GM12892 (cell line): ENCODE results near the gene PIK3R5.
"Not testable (repeated sequence)": the region's sequence is repeated elsewhere in the genome, so short reads cannot be mapped to it uniquely, and the experiment has no call there.

ENCODE experiments used
- DNase-seq: peaks from one replicate; pipeline ENCODE4 v3.0.0; 2011; ENCODE audit not compliant: insufficient read length
- FAIRE-seq: peaks from 2 replicates; lab custom pipeline; 2011; peaks lifted over from hg19 to GRCh38; lab: Jason Lieb, UNC
- POLR2A ChIP-seq: IDR thresholded peaks from 2 replicates; pipeline ENCODE4 v1.6.1; 2011; ENCODE audit warnings: low read depth, low read length, control low read depth
- POLR2AphosphoS5 ChIP-seq: IDR thresholded peaks from 2 replicates; pipeline ENCODE4 v1.6.1; 2011; ENCODE audit warnings: low read depth, low read length, control low read depth
- TAF1 ChIP-seq: IDR thresholded peaks from 2 replicates; pipeline ENCODE4 v1.6.1; 2011; ENCODE audit warnings: low read depth, mild to moderate bottlenecking, control low read depth, low read length, borderline replicate concordance

PIK3R5 gene

DNA sequence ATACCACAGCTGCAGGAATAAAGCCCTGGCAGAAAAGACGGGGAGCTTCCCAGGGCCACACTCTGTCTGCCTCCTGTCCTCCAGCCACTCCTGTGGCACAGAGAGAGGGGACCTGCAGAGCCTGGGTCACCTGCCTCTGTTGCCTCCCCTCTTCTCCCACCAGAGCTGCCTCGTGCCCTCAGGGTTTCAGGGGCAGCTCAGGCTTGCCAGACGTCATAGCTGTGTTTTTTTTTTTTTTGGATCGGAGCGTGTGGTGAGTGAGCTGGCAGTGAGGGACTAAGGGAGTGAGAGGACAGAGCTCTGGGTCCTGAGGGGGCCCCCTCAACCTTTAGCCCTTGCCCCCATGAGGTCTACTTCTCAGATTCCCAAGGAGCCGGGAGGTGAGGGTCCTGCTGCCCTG lies 100.1 kb downstream of the PIK3R5 start:
- FAIRE-seq = no peak
- DNase-seq = no peak
- TF ChIP-seq POLR2A (no peak), TAF1 (no peak), POLR2AphosphoS5 (no peak)

DNA sequence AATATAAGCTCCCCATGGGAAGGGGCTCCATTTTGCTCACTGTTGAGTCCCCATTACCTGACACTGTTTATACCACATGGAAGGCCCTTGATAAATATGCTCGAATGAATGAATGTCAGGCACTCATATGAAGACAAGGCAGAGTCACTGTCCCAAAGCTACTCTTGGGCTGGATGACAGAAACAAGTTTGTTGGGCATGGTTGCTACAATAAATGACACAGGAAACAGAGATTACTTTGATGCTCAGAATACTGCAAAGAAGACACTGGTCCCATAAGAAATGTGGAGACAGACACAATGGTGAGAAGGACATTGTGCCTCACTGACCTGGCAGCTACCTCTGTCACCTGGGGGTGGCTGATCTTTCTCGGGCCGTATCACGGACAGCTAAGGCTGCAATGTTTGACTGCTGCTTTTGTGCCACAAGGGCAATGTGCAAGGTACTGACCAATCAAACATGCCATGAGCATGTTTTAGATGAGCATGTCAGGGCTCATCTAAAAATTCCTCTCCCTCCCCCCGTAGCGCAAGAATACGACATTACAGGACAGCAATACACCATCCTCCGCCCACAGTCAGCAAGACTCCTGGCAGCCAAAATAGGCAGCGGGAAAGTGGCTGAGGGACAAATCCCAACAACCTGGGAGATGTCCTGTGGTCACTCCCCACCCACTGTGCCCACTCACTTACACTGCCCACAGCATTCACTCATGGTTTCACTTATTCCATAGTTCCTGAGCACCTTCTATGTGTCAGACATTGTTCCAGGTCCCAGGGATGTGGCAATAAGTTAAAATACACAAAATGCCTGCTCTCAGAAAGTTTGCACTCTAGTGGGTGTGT lies 103.1 kb downstream of the PIK3R5 start:
- TF ChIP-seq POLR2A (no peak; the same call in 1 of the 2 replicates), TAF1 (no peak), POLR2AphosphoS5 (no peak; the same call in 1 of the 2 replicates)
- peak; percentile 76 for FAIRE-seq
- DNase-seq = no peak

DNA sequence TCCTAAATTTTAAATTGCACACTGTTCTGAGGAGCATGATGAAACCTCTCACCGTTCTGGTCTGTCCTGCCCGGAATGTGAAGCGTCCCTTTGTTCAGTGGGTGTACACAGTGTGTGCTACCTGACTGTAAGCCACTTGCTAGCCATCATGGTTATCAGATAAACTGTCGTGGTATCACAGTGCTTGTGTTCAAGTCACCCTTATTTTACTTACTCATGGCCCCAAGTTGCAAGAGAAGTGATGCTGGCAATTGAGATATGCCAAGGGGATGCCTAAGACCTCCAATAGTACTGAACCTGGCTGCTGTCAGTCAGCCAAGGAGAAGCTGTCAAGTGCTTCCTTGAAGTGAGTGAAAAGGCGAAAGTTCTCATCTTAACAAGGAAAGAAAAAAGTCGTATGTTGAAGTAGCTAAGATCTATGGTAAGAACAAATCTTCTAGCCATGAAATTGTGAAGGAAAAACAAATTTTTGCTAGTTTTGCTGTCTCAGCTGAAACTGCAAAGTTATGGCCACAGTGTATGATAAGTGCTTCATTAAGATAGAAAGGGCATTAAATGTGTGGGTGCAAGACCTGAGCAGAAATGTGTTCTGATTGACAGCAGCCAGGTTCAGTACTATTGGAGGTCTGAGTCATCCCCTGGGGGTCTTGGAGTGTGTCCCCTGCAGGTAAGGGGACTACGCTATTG lies 103.9 kb downstream of the PIK3R5 start:
- FAIRE-seq (peak; percentile 95), DNase-seq (no peak)
- no peak for TF ChIP-seq POLR2A

DNA sequence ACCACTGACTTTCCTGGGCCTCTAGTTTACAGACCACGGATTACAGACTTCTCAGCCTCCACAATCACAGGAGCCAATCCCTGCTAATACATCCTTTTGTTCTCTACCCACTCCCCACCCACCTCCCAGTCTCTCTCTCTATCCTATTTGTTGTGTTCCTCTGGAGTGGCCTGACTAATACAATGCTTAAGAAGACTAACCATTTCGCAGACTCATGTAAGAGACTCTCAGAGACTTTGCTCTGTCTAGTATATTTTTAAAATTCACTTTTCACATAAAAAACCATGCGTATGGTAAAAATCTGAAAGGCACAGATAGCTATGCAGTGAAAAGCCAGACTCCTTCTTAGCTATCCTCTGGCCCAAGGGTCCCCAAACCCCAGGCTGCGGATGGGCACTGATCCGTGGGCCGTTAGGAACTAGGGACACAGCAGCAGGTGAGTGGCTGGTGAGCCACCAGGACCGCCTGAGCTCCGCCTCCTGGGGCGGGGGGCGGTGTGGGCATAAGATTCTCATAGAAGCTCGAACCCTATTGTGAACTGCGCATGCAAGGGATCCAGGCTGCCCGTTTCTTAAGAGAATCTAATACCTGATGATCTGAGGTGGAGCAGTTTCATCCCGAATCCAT lies 105.6 kb downstream of the PIK3R5 start:
- TF ChIP-seq POLR2A (no peak), TAF1 (no peak), POLR2AphosphoS5 (no peak)
- FAIRE-seq (peak; percentile 24), DNase-seq (no peak)

DNA sequence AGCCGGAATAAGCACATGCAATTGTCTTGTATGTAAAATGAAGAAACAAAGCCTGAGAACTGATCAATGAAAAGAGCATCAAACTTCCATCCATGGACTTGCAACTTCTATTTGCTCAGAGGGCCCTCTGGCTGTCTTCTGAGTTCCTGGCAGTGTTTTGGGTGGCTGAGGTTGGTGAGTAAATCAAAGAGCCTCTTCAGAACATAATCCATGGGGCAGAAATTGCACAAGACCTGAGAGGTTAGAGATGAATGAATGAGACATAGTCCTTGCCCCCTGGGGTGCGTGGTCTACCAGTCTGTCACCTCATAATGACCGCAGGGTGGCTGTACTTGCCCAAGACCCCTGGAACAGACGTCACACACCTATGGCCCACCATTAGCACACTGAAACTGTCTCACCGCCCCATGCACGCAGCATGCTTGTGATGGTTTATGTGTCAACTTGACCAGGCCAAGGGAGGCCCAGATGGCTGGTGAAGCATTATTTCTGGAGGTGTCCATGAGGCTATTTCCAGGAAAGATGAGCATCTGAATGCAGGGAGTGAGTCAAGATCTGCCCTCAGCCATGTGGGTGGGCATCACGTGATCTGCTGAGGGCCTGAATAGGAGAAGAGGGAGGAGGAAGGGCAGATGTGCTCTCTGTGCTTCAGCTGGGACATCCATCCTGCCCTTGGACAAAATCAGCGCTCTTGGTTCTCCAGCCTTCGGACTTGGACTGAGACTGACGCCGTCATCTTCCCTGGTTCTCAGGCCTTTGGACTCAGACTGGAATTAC lies 106.3 kb downstream of the PIK3R5 start:
- no peak for TF ChIP-seq TAF1
- no peak; the same call in none of the 2 replicates for TF ChIP-seq POLR2A
- TF ChIP-seq POLR2AphosphoS5 = peak; percentile 41; the same call in 1 of the 2 replicates
- FAIRE-seq (peak; percentile 95), DNase-seq (no peak)

DNA sequence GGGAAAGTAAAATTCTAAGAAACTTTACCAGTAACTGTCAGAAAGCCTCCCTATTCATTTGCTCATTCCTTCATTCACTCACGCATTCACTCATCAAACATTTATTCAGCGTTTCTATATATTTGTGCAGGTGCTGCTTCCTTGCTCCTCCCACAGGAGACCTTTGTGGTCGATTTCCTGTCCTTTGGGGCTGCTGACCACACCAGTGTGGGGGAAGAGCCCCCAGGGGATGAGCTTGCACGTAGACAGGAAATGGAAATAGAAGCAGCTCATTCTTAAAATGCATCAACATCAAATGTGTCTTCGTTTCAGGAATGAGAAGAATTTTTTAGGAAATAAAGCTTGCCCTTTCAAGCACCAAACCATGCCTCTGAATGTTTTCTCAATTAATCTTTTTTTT lies 107.6 kb downstream of the PIK3R5 start:
- no peak for TF ChIP-seq TAF1
- peak; percentile 35; the same call in 1 of the 2 replicates for TF ChIP-seq POLR2A
- TF ChIP-seq POLR2AphosphoS5 = peak; percentile 63
- FAIRE-seq (peak; percentile 93), DNase-seq (no peak)

DNA sequence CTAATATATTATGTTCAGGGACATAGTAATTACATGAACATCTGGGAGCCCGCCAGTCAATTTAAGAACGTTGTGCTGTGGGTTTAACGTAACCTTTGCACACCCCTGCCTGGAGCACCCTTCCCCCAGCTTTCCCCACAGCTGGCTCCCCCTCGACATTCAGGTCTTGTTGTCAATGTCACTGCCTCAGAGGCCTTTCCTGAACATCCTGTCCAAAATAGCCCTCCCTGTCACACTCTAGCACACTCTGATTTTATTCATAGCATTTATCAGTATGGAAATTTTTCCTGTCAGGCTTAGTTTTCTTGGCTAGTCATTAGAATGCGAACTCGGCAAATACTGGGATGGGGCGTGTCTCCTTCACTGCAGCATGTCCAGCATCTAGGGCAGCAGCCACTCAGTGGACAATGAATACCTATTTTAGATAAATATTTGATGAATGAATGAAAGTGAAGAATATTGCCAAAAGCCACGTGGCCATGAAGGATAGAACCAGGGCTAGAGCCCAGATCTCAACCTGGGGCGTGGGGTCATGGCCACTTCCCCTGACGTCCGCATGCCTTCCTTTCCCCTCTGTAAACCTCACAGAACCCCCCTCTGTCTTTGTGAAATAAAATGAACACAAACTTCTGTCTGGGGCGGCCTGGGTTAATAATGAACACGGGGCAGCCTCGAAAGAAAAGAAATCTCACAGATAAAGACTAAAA lies 108.5 kb downstream of the PIK3R5 start:
- peak; percentile 68 for FAIRE-seq
- TF ChIP-seq TAF1 (no peak), POLR2AphosphoS5 (no peak; the same call in 1 of the 2 replicates), POLR2A (peak; percentile 42)
- no peak for DNase-seq

DNA sequence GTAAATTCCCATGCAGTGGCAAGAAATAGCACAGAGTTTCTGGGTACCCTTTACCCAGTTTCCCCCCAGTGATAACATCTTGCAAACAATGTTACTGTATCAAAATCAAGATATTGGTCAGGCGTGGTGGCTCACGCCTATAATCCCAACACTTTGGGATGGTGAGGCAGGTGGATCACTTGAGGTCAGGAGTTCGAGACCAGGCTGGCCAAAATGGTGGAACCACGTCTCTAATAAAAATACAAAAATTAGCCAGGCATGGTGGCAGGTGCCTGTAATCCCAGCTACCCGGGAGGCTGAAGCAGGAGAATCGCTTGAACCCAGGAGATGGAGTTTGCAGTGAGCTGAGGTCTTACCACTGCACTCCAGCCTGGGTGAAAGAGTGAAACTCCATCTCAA lies 109.3 kb downstream of the PIK3R5 start:
- not testable (repeated sequence) for FAIRE-seq

DNA sequence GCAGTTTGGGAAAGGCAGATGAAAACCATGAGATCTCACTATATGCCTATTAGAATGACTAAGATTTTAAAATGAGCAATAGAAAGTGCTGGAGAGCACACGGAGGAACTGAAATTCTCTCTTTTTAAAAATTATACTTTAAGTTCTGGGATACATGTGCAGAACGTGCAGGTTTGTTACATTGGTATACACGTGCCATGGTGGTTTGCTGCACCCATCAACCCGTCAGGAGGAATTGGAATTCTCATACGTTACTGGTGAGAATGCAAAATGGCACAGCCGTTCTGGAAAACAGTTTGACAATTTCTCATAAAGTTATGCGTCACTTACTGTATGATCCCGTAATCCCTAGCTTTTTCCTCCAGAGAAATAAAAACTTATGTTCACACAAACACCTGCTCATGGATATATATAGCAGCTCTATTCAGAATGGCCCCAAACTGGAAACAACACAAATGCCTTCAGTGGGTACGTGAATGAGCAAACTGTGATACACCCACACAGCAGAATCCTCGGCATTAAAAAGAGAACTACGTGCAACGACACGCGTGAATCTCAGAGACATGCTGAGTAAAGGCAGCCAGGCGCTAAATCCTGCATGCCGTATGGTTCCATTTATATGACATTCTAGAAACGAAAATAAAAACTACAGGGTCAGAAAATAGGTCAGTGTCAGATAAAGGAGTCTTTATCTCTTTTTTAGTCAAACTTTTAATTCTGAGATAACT lies 109.9 kb downstream of the PIK3R5 start:
- DNase-seq = no peak
- TF ChIP-seq POLR2A (peak; percentile 36; the same call in 1 of the 2 replicates), POLR2AphosphoS5 (no peak; the same call in 1 of the 2 replicates), TAF1 (no peak)
- FAIRE-seq = peak; percentile 97

More for the DNA sequence above, 109.3 kb downstream of the PIK3R5 start:
- DNase-seq = not testable (repeated sequence)

DNA sequence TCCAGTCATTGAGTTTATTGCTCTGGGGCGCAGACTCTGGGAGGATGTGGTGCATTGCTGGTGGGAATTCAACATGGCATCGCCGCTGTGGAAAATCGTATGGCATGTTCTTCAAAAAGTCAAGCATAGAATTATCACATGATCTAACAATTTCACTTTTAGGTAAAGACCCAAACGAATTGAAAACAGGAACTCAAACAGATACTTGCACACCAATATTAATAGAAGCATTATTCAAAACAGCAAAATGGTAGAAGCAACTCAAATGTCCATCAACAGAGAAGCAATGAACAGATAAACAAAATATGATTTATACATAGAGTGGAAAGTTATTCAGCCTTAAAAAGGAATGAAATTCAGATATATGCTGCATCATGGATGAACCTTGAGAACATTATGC lies 113.9 kb downstream of the PIK3R5 start:
- peak; percentile 86 for FAIRE-seq
- TF ChIP-seq POLR2A = no peak
- no peak for TF ChIP-seq TAF1
- no peak for TF ChIP-seq POLR2AphosphoS5
- no peak for DNase-seq
